WERI-Rb-1 (cell line): ENCODE results near the gene SEC24D.

Source experiments
- DNase-seq: peaks from one replicate; pipeline ENCODE4 v3.0.0-alpha.2; 2020
- H3K27ac ChIP-seq: fragments of 250-450 bp; sonication (Bioruptor Pico); 2 replicates; pipeline ENCODE4 v1.5.1; 2020; ENCODE audit warnings: mild to moderate bottlenecking, moderate library complexity
- H3K27me3 ChIP-seq: fragments of 250-450 bp; sonication (Bioruptor Pico); 2 replicates; pipeline ENCODE4 v1.5.1; 2021; ENCODE audit warnings: mild to moderate bottlenecking, low read depth, moderate library complexity; ENCODE audit not compliant: insufficient read depth, severe bottlenecking
- H3K36me3 ChIP-seq: fragments of 250-450 bp; sonication (Bioruptor Pico); 2 replicates; pipeline ENCODE4 v1.5.1; 2020; ENCODE audit warnings: mild to moderate bottlenecking, moderate library complexity
- H3K4me3 ChIP-seq: 2 replicates; pipeline ENCODE4 v1.5.1; 2011; ENCODE audit warnings: low read depth, mild to moderate bottlenecking, control low read depth, low read length
- H3K9me3 ChIP-seq: fragments of 250-450 bp; sonication (Bioruptor Pico); 2 replicates; pipeline ENCODE4 v1.5.1; 2021; ENCODE audit warnings: mild to moderate bottlenecking, moderate library complexity; ENCODE audit not compliant: severe bottlenecking
- CTCF ChIP-seq: IDR thresholded peaks from 2 replicates; pipeline ENCODE4 v1.5.1; 2011; ENCODE audit warnings: low read depth, mild to moderate bottlenecking, control low read depth, inconsistent platforms, low read length

SEC24D gene

DNA sequence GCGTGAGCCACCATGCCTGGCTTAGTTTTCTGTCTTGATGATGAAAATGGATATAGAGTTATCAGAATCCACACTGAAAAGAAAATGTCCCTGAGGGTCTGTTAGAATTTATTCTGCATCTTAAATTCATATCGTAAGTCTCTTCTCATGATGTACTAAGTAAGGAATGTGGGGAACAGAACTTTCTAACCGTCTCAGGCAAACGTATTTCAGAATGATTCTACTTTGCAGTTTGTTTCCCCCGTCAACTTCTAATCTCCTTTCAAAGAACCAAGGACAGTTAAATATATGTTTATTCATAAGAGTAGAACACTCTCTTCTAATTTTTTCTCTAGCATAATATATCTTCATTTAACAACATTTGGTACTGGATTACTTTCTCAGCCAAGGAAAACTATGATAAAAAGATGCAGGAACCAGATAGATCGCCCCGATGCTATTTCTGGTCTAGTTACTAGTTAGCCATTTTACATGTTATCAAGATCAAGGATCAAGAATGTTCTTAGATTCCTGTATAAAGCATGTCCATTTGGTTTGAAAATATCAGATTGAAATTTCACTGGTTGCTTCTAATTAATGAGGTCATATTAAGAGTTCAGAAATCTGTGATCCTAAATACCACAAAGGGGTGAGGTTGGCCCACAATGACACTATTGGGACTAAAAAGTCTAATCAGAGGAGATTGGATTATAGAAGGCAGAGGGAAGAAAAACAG, 101.3 kb downstream of the SEC24D start:
- H3K36me3 ChIP-seq, result peaks cover 6% of the 10 kb centered on the region
- H3K27ac ChIP-seq, result no peak overlapping the region
- H3K9me3 ChIP-seq, result no peaks in the 10 kb centered on the region
- H3K4me3 ChIP-seq, result no peak overlapping the region
- no peak for DNase-seq
- TF ChIP-seq CTCF, result no peak
- H3K27me3 ChIP-seq, result no peaks in the 10 kb centered on the region

- no peak for TF ChIP-seq CTCF
- H3K27me3 ChIP-seq, result no peaks in the 10 kb centered on the region
- no peak for DNase-seq
- H3K4me3 ChIP-seq, result no peak overlapping the region
- H3K9me3 ChIP-seq, result no peaks in the 10 kb centered on the region
- peaks cover 16% of the 10 kb centered on the region for H3K36me3 ChIP-seq
- no peak overlapping the region for H3K27ac ChIP-seq
Measured at GRCh38 chr4:118732591-118733330, 103.2 kb downstream of the SEC24D start.

GRCh38 chr4:118730683-118731082, 105.2 kb downstream of the SEC24D start:
- Histone ChIP-seq H3K9me3 (no peaks in the 10 kb centered on the region), H3K27ac (no peak overlapping the region), H3K4me3 (no peak overlapping the region), H3K27me3 (no peaks in the 10 kb centered on the region), H3K36me3 (peaks cover 29% of the 10 kb centered on the region)
- DNase-seq, result no peak
- TF ChIP-seq CTCF, result no peak

- peaks cover 31% of the 10 kb centered on the region for H3K36me3 ChIP-seq
- no peak for DNase-seq
- no peak overlapping the region for H3K27ac ChIP-seq
- no peak overlapping the region for H3K4me3 ChIP-seq
- no peaks in the 10 kb centered on the region for H3K27me3 ChIP-seq
- no peaks in the 10 kb centered on the region for H3K9me3 ChIP-seq
- no peak for TF ChIP-seq CTCF
Measured at GRCh38 chr4:118729287-118730286, 106.3 kb downstream of the SEC24D start.

DNA sequence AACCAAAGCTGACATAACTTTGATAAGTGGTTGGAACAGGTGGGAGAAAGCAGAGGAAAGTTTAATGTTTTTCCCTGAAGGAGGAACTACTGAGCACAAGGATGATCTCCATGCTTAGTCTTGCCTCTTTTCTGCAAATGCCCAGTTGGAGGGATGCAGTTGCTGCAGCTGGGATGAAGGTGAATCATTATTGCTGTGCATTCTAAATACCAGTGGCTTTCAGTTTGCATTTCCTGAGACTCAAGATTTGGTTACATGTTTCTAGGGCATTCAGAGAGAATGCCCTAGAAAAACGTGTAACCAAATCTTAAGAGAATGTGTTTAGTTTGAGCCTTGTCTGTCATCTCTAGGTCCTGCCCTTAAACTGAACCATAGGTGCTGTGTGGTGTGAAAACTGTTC, 108.6 kb downstream of the SEC24D start:
- Histone ChIP-seq H3K4me3 (no peak overlapping the region), H3K27ac (no peak overlapping the region), H3K27me3 (no peaks in the 10 kb centered on the region), H3K36me3 (peaks cover 31% of the 10 kb centered on the region), H3K9me3 (no peaks in the 10 kb centered on the region)
- TF ChIP-seq CTCF, result no peak
- DNase-seq, result no peak
